DOHH2 (cell line): ENCODE results near the gene DDX41.

Experiments
- H3F3A ChIP-seq: fragments of 200-600 bp; sonication (generic), shearing (Covaris generic); 2 replicates; pipeline ENCODE4 v1.6.0; 2016; ENCODE audit warnings: antibody characterized with exemption, mild to moderate bottlenecking; ENCODE audit not compliant: control insufficient read depth, insufficient read depth
- H3K27ac ChIP-seq: fragments of 200-600 bp; sonication (generic); 2 replicates; pipeline ENCODE4 v1.5.1; 2014; ENCODE audit warnings: low read depth, mild to moderate bottlenecking, low read length, moderate library complexity
- H3K27me3 ChIP-seq: fragments of 200-600 bp; sonication (generic); 2 replicates; pipeline ENCODE4 v1.6.1; 2014; ENCODE audit warnings: mild to moderate bottlenecking, low read length, mixed read lengths; ENCODE audit not compliant: control insufficient read depth
- H3K36me3 ChIP-seq: fragments of 200-600 bp; sonication (generic); 2 replicates; pipeline ENCODE4 v1.6.1; 2014; ENCODE audit warnings: mild to moderate bottlenecking, low read length, moderate library complexity, mixed read lengths; ENCODE audit not compliant: control insufficient read depth
- H3K4me1 ChIP-seq: fragments of 200-600 bp; sonication (generic); 2 replicates; pipeline ENCODE4 v1.6.1; 2014; ENCODE audit warnings: mild to moderate bottlenecking, low read length, mixed read lengths; ENCODE audit not compliant: control insufficient read depth
- H3K4me2 ChIP-seq: fragments of 200-600 bp; sonication (generic); 2 replicates; pipeline ENCODE4 v1.6.0; 2014; ENCODE audit warnings: mild to moderate bottlenecking, low read length, moderate library complexity
- H3K4me3 ChIP-seq: fragments of 200-600 bp; sonication (generic); 2 replicates; pipeline ENCODE4 v1.5.1; 2014; ENCODE audit warnings: mild to moderate bottlenecking, low read length, mixed read lengths
- H3K79me2 ChIP-seq: fragments of 200-600 bp; sonication (generic); 2 replicates; pipeline ENCODE4 v1.6.1; 2014; ENCODE audit warnings: mild to moderate bottlenecking, low read length, mixed read lengths; ENCODE audit not compliant: control insufficient read depth
- H3K9me2 ChIP-seq: fragments of 200-600 bp; sonication (generic); replicated peaks from 2 replicates; pipeline ENCODE4 v1.6.1; 2014; ENCODE audit warnings: mild to moderate bottlenecking, low read length, mixed read lengths; ENCODE audit not compliant: control insufficient read depth
- H3K9me3 ChIP-seq: fragments of 200-600 bp; sonication (generic); 2 replicates; pipeline ENCODE4 v1.6.1; 2014; ENCODE audit warnings: antibody characterized with exemption, low read length, mixed read lengths; ENCODE audit not compliant: control insufficient read depth, insufficient read depth
- H4K20me1 ChIP-seq: fragments of 200-600 bp; sonication (generic); 2 replicates; pipeline ENCODE4 v1.6.0; 2014; ENCODE audit warnings: low read depth, mild to moderate bottlenecking, antibody characterized with exemption, low read length, moderate library complexity; ENCODE audit not compliant: control insufficient read depth, insufficient read depth
- EZH2phosphoT487 ChIP-seq: fragments of 200-600 bp; sonication (generic); IDR thresholded peaks from 2 replicates; pipeline ENCODE4 v1.6.1; 2017; ENCODE audit warnings: borderline replicate concordance, mild to moderate bottlenecking, antibody characterized with exemption, low read length, moderate library complexity, mixed read lengths
- TF ChIP-seq, protein P1 (sequence below): fragments of 200-600 bp; sonication (generic); IDR thresholded peaks from one replicate; pipeline ENCODE4 v1.5.1; 2014; ENCODE audit warnings: antibody characterized with exemption, mild to moderate bottlenecking, low read depth, low read length; ENCODE audit not compliant: poor library complexity, severe bottlenecking

Gene DDX41

DNA sequence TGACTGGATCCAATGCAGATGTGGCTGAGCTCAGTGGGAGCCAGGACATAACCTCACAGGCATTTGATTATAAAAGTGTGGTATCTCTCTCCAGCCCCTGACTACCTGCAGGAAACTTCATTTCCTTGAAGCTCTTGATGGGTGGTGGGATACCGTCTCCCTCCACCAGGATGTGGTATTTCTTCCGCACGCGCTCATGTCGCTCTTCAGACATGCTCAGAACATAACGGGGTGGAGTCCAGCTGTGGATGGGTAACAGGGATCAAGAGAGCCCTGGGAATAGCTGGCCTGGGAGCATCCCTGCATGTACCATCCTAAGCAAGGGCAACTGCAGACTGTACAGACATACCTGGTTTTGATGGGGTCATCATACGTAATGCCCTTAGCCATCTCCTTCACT, 1.2 kb downstream of the DDX41 start:
- H3K27ac ChIP-seq = 0 out of 2 replicates have a peak overlapping the region, but pooled peaks have one; percentile 54
- H3K36me3 ChIP-seq = peaks cover 79% of the 10 kb centered on the region
- H4K20me1 ChIP-seq = peaks cover 6% of the 10 kb centered on the region; the same call in 1 of the 2 replicates
- H3K4me1 ChIP-seq = peaks cover 53% of the 10 kb centered on the region
- peaks cover 12% of the 10 kb centered on the region for H3F3A ChIP-seq
- no peak for TF ChIP-seq EZH2phosphoT487
- TF ChIP-seq, protein P1, sequence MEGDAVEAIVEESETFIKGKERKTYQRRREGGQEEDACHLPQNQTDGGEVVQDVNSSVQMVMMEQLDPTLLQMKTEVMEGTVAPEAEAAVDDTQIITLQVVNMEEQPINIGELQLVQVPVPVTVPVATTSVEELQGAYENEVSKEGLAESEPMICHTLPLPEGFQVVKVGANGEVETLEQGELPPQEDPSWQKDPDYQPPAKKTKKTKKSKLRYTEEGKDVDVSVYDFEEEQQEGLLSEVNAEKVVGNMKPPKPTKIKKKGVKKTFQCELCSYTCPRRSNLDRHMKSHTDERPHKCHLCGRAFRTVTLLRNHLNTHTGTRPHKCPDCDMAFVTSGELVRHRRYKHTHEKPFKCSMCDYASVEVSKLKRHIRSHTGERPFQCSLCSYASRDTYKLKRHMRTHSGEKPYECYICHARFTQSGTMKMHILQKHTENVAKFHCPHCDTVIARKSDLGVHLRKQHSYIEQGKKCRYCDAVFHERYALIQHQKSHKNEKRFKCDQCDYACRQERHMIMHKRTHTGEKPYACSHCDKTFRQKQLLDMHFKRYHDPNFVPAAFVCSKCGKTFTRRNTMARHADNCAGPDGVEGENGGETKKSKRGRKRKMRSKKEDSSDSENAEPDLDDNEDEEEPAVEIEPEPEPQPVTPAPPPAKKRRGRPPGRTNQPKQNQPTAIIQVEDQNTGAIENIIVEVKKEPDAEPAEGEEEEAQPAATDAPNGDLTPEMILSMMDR = no peak
- H3K4me3 ChIP-seq = peak overlapping the region; percentile 87
- peak overlapping the region; percentile 99 for H3K4me2 ChIP-seq
- H3K79me2 ChIP-seq = peaks cover 56% of the 10 kb centered on the region
- H3K9me2 ChIP-seq = no peaks in the 10 kb centered on the region
- no peaks in the 10 kb centered on the region for H3K9me3 ChIP-seq
- H3K27me3 ChIP-seq = no peaks in the 10 kb centered on the region

- TF ChIP-seq EZH2phosphoT487 = no peak
- TF ChIP-seq, protein P1 = no peak
- Histone ChIP-seq H3K27me3 (no peaks in the 10 kb centered on the region), H3K27ac (no peak overlapping the region), H3K36me3 (peaks cover 78% of the 10 kb centered on the region), H3F3A (peaks cover 16% of the 10 kb centered on the region), H3K79me2 (peaks cover 53% of the 10 kb centered on the region), H3K9me2 (no peaks in the 10 kb centered on the region), H3K4me3 (no peak overlapping the region), H3K4me2 (peak overlapping the region; percentile 99), H3K9me3 (no peaks in the 10 kb centered on the region), H3K4me1 (peaks cover 52% of the 10 kb centered on the region), H4K20me1 (peaks cover 5% of the 10 kb centered on the region; the same call in 1 of the 2 replicates)
Measured at GRCh38 chr5:177514541-177514940, 2.2 kb downstream of the DDX41 start.

- no peak for TF ChIP-seq EZH2phosphoT487
- TF ChIP-seq, protein P1 = no peak
- peaks cover 81% of the 10 kb centered on the region for H3K36me3 ChIP-seq
- no peaks in the 10 kb centered on the region for H3K9me3 ChIP-seq
Measured at GRCh38 chr5:177513500-177513899, 3.3 kb downstream of the DDX41 start.

More at GRCh38 chr5:177513500-177513899, 3.3 kb downstream of the DDX41 start:
- Histone ChIP-seq H3F3A (peaks cover 16% of the 10 kb centered on the region), H3K27ac (no peak overlapping the region), H3K9me2 (no peaks in the 10 kb centered on the region), H4K20me1 (peaks cover 3% of the 10 kb centered on the region; the same call in 1 of the 2 replicates), H3K4me1 (peaks cover 52% of the 10 kb centered on the region), H3K79me2 (peaks cover 56% of the 10 kb centered on the region), H3K4me3 (no peak overlapping the region), H3K27me3 (no peaks in the 10 kb centered on the region), H3K4me2 (no peak overlapping the region)
